Fibroblast of villous mesenchyme (primary cell): ENCODE results near the gene ABRAXAS1. TPM values are rescaled to one million over a fixed set of nuclear protein-coding genes. Genes with fewer than 3 reads are reported as not detected.
"Not testable (repeated sequence)": the region's sequence is repeated elsewhere in the genome, so short reads cannot be mapped to it uniquely, and the experiment has no call there.

Source experiments
- DNase-seq: peaks from one replicate; pipeline ENCODE4 v3.0.0-alpha.2; 2010; ENCODE audit warnings: low read depth
- H3K4me3 ChIP-seq: 2 replicates; pipeline ENCODE4 v1.5.1; 2011; ENCODE audit warnings: low read depth, mild to moderate bottlenecking, low read length
- CTCF ChIP-seq: IDR thresholded peaks from 2 replicates; pipeline ENCODE4 v1.5.1; 2012; ENCODE audit warnings: low read depth, mild to moderate bottlenecking, low read length; ENCODE audit not compliant: insufficient read depth
- total RNA-seq: library from RNA; depleted of rRNA; stranded (reverse); fragments of >200 nt; gene quantifications from 2 replicates; pipeline ENCODE4 v1.2.3, GENCODE V29; 2012

The ABRAXAS1 gene
- 9.0 and 14.2 TPM in 2 replicates for total RNA-seq

- TF ChIP-seq CTCF = no peak
- DNase-seq = peak; percentile 92
- peak within 1 kb of the TSS; percentile 78 for H3K4me3 ChIP-seq
Observed at GRCh38 chr4:83484500-83485461, at the start of gene ABRAXAS1. Gene ABRAXAS1, minus strand, starts transcription at chr4:83485100. Its CDS starts 28 bp downstream, at chr4:83485072.

GRCh38 chr4:83527671-83528070 lies 42.8 kb upstream of the ABRAXAS1 start:
- TF ChIP-seq CTCF = no peak
- no peak for DNase-seq
- H3K4me3 ChIP-seq = no peak overlapping the region

GRCh38 chr4:83522239-83522638 lies 37.3 kb upstream of the ABRAXAS1 start:
- TF ChIP-seq CTCF = no peak
- no peak overlapping the region for H3K4me3 ChIP-seq
- no peak for DNase-seq

GRCh38 chr4:83516042-83516772 lies 31.3 kb upstream of the ABRAXAS1 start:
- DNase-seq = peak; percentile 77
- H3K4me3 ChIP-seq = no peak overlapping the region
- no peak for TF ChIP-seq CTCF

- no peak for DNase-seq
- H3K4me3 ChIP-seq = no peak overlapping the region
Observed at GRCh38 chr4:83510442-83510841, 25.5 kb upstream of the ABRAXAS1 start.

GRCh38 chr4:83509156-83509585 lies 24.3 kb upstream of the ABRAXAS1 start:
- not testable (repeated sequence) for H3K4me3 ChIP-seq
- peak; percentile 75 for TF ChIP-seq CTCF
- DNase-seq = peak; percentile 63

More at GRCh38 chr4:83510442-83510841, 25.5 kb upstream of the ABRAXAS1 start:
- TF ChIP-seq CTCF = no peak
